ENCODE data around the gene NFIC.

The NFIC gene

GRCh38 chr19:3454656-3455392 is 88.4 kb downstream of the NFIC start:
- H3K36me3 ChIP-seq, result peaks cover 39% of the 10 kb centered on the region

GRCh38 chr19:3455393-3455955 is 89.1 kb downstream of the NFIC start:
- no peak for TF ChIP-seq CTCF (IDR thresholded peaks at IDR 0.05; ENCODE audit: low read depth, low read length)
- Histone ChIP-seq H3K36me3 (peaks cover 41% of the 10 kb centered on the region), H3K27me3 (ENCODE audit: insufficient read depth, low read depth, severe bottlenecking) (no peaks in the 10 kb centered on the region), H3K27ac (no peak overlapping the region), H3K9me3 (ENCODE audit: severe bottlenecking) (no peaks in the 10 kb centered on the region), H3K4me3 (ENCODE audit: low read depth, low read length) (no peak overlapping the region)
- no peak for DNase-seq

More at GRCh38 chr19:3454656-3455392, 88.4 kb downstream of the NFIC start:
- no peak for DNase-seq
- no peak for TF ChIP-seq CTCF (IDR thresholded peaks at IDR 0.05; ENCODE audit: low read depth, low read length)
- no peak overlapping the region for H3K27ac ChIP-seq
- H3K27me3 ChIP-seq (ENCODE audit: insufficient read depth, low read depth, severe bottlenecking), result no peaks in the 10 kb centered on the region
- no peaks in the 10 kb centered on the region for H3K9me3 ChIP-seq (ENCODE audit: severe bottlenecking)
- H3K4me3 ChIP-seq (ENCODE audit: low read depth, low read length), result no peak overlapping the region

GRCh38 chr19:3455960-3456601 is 89.7 kb downstream of the NFIC start:
- Histone ChIP-seq H3K36me3 (peaks cover 35% of the 10 kb centered on the region), H3K27ac (no peak overlapping the region), H3K27me3 (ENCODE audit: insufficient read depth, low read depth, severe bottlenecking) (no peaks in the 10 kb centered on the region), H3K4me3 (ENCODE audit: low read depth, low read length) (no peak overlapping the region), H3K9me3 (ENCODE audit: severe bottlenecking) (no peaks in the 10 kb centered on the region)
- DNase-seq, result no peak
- no peak for TF ChIP-seq CTCF (IDR thresholded peaks at IDR 0.05; ENCODE audit: low read depth, low read length)

- peaks cover 35% of the 10 kb centered on the region for H3K36me3 ChIP-seq
- no peak overlapping the region for H3K4me3 ChIP-seq (ENCODE audit: low read depth, low read length)
- no peak for TF ChIP-seq CTCF (IDR thresholded peaks at IDR 0.05; ENCODE audit: low read depth, low read length)
These were observed 90.6 kb downstream of the NFIC start for GRCh38 chr19:3456925-3457527.

GRCh38 chr19:3457528-3458228 is 91.3 kb downstream of the NFIC start:
- Histone ChIP-seq H3K27me3 (ENCODE audit: insufficient read depth, low read depth, severe bottlenecking) (no peaks in the 10 kb centered on the region), H3K4me3 (ENCODE audit: low read depth, low read length) (no peak overlapping the region)
- TF ChIP-seq CTCF (IDR thresholded peaks at IDR 0.05; ENCODE audit: low read depth, low read length), result no peak

More at GRCh38 chr19:3456925-3457527, 90.6 kb downstream of the NFIC start:
- no peak for DNase-seq
- Histone ChIP-seq H3K27ac (no peak overlapping the region), H3K9me3 (ENCODE audit: severe bottlenecking) (no peaks in the 10 kb centered on the region), H3K27me3 (ENCODE audit: insufficient read depth, low read depth, severe bottlenecking) (no peaks in the 10 kb centered on the region)

More at GRCh38 chr19:3457528-3458228, 91.3 kb downstream of the NFIC start:
- Histone ChIP-seq H3K36me3 (peaks cover 32% of the 10 kb centered on the region), H3K27ac (no peak overlapping the region), H3K9me3 (ENCODE audit: severe bottlenecking) (no peaks in the 10 kb centered on the region)
- DNase-seq, result no peak

Measured in WERI-Rb-1 (cell line).